Mesothelial cell of epicardium (in vitro differentiated cells): Measurements from ENCODE around the gene PPP1R9A. TPM values are rescaled to one million over a fixed set of nuclear protein-coding genes. Genes with fewer than 3 reads are reported as not detected.
A peak's percentile ranks its signal among the peaks of the same experiment; 100 is the strongest.

Experiments used
- DNase-seq, 2 experiments: peaks; one replicate each; pipeline ENCODE4 v3.0.0; 2021; ENCODE audit warnings: low spot score in 2 of 2; ENCODE audit not compliant: unreplicated experiment in 2 of 2
- H3K27ac Mint-ChIP-seq: 2 replicates; pipeline ENCODE4 v1.8.0; 2021; ENCODE audit warnings: mixed read lengths
- H3K27me3 Mint-ChIP-seq: 2 replicates; pipeline ENCODE4 v1.8.0; 2021; ENCODE audit warnings: low read depth, mixed read lengths
- H3K36me3 Mint-ChIP-seq: 2 replicates; pipeline ENCODE4 v1.8.0; 2021; ENCODE audit warnings: mixed read lengths
- H3K4me1 Mint-ChIP-seq: 2 replicates; pipeline ENCODE4 v1.8.0; 2021; ENCODE audit warnings: mixed read lengths
- H3K4me3 Mint-ChIP-seq: 2 replicates; pipeline ENCODE4 v1.8.0; 2021; ENCODE audit warnings: mild to moderate bottlenecking, moderate library complexity, mixed read lengths
- H3K9me3 Mint-ChIP-seq: 2 replicates; pipeline ENCODE4 v1.8.0; 2021; ENCODE audit warnings: mixed read lengths
- total RNA-seq: library from RNA; stranded (reverse); gene quantifications from 3 replicates; pipeline ENCODE4 v1.2.1, GENCODE V29; 2021
- TF ChIP-seq, protein P1 (sequence below): fragments of 200-600 bp; sonication (generic); IDR thresholded peaks from one replicate; pipeline ENCODE4 v1.5.0; 2021; ENCODE audit warnings: antibody characterized with exemption; ENCODE audit not compliant: unreplicated experiment

The PPP1R9A gene
- total RNA-seq, 1 donor from 2014 or later = 39.3 TPM

DNA sequence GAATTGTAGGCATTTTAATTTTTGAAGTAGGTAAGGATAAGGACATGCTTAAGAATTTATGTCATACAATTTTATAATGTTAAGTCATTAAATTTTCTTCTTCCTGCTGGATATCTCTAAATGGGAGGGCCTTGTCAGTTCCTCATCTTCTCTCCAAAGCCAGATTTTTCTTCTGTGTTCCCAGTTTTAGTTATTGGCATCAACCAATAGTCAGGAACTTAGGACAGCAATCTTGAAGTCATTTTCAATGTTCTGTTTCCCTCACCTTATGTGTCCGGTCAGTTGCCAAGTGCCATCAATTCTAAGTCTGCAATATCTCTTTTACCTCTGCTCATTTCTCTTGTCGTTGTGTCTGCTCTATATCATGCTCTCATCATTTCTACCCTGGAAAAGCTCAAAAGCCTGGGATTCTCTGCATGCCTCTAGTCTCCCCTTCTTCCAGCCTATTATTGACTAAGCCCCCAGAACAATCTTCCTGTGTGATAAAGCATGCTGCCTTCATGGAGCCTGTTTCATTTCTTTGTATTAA lies 145.2 kb downstream of the PPP1R9A start:
- TF ChIP-seq, protein P1, sequence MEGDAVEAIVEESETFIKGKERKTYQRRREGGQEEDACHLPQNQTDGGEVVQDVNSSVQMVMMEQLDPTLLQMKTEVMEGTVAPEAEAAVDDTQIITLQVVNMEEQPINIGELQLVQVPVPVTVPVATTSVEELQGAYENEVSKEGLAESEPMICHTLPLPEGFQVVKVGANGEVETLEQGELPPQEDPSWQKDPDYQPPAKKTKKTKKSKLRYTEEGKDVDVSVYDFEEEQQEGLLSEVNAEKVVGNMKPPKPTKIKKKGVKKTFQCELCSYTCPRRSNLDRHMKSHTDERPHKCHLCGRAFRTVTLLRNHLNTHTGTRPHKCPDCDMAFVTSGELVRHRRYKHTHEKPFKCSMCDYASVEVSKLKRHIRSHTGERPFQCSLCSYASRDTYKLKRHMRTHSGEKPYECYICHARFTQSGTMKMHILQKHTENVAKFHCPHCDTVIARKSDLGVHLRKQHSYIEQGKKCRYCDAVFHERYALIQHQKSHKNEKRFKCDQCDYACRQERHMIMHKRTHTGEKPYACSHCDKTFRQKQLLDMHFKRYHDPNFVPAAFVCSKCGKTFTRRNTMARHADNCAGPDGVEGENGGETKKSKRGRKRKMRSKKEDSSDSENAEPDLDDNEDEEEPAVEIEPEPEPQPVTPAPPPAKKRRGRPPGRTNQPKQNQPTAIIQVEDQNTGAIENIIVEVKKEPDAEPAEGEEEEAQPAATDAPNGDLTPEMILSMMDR = no peak
- Mint-ChIP-seq H3K4me1 (peaks cover 35% of the 10 kb centered on the region), H3K9me3 (no peaks in the 10 kb centered on the region), H3K27ac (no peak overlapping the region), H3K27me3 (no peaks in the 10 kb centered on the region), H3K36me3 (no peaks in the 10 kb centered on the region), H3K4me3 (no peak overlapping the region)
- no peak for DNase-seq

DNA sequence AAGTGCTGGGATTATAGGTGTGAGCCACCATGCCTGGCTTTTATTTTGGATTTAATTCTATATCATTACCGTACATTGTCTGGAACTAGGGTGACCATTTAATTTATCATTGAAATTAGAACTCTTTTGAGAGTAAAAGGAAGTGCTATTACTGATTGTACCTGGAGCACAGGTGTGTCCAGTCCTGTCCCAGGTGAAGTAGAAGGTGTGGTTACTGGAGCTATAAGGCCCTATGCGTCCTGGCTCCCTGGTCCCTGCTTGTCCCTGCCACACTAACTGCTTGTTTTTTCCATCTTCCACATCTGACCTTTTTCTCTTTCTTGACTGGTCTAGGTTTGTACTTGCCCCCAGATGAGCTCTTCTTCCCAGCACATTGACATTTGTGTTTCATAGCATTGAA lies 147.0 kb downstream of the PPP1R9A start:
- DNase-seq = no peak
- Mint-ChIP-seq H3K9me3 (no peaks in the 10 kb centered on the region), H3K27ac (no peak overlapping the region), H3K36me3 (no peaks in the 10 kb centered on the region), H3K27me3 (no peaks in the 10 kb centered on the region), H3K4me3 (no peak overlapping the region), H3K4me1 (peaks cover 39% of the 10 kb centered on the region)
- TF ChIP-seq, protein P1 = no peak

DNA sequence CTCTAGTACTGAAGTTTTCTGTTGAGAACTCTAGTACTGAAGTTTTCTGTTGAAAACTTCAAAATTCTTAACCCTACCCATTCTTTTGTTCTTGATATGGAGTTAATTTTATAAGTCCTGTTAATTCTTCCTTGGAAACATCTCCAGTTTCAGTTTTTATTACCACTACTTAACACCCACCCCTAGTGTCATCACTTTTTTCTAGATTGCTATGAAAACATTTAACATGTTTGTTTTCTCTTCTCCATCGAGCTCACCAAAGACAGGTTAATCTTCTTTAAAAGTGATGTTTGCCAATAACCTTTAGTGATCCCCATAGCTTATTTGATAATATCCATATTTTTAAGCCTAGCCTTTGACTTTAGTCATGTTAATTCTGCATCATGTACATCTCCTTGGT lies 147.9 kb downstream of the PPP1R9A start:
- TF ChIP-seq, protein P1 = no peak
- no peaks in the 10 kb centered on the region for H3K36me3 Mint-ChIP-seq

DNA sequence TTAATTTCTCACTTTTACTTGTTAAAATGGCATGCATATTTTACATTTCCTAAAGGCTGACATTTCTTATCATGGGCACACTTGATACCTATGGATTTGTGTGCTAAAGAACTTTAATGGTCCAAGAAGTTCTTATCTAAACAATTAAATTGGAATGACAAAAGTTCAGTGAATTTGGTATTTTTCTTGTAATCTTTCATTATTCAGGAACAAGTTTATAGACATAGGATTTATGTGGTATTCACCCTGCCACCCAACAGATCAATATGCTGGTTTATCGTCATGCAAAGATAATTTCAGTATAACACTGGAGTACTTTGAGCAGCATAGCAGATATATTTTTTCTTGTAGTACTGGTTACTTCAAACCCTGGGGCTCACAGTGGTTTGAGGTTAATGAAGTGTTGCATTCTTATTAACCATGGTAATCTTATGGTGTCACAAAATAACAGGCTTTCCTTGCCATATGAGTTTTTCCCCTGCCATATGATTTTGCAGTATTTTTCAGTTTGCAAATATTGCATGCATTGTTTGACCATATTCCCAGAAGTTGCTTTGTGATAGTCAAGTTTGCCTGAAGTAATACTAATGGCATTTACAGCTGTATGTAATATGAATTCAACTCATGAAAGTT lies 148.8 kb downstream of the PPP1R9A start:
- TF ChIP-seq, protein P1 = no peak
- H3K36me3 Mint-ChIP-seq = no peaks in the 10 kb centered on the region

More for the DNA sequence above, 147.9 kb downstream of the PPP1R9A start:
- no peak overlapping the region for H3K4me3 Mint-ChIP-seq
- no peaks in the 10 kb centered on the region for H3K27me3 Mint-ChIP-seq
- peaks cover 46% of the 10 kb centered on the region for H3K4me1 Mint-ChIP-seq
- no peak for DNase-seq
- H3K27ac Mint-ChIP-seq = peak overlapping the region; percentile 13
- H3K9me3 Mint-ChIP-seq = no peaks in the 10 kb centered on the region

DNA sequence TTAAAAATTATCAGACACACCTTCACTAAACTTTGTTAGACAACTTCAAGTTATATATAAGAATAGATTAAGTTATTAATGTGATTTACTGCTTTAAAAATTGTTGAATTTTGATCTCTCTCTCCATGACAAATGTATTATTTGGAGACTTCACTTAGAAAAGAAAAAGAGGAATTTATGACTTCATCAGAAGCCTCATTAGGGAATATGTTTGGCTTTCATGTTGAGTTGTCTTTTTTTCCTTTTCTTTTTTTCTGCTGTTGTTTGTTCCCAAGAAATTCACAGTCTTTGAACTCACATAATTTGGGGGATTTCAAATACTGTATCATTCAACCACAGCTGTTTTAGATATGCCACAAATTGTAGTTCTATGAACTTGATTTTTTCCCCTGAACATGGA lies 149.5 kb downstream of the PPP1R9A start:
- Mint-ChIP-seq H3K4me3 (no peak overlapping the region), H3K36me3 (no peaks in the 10 kb centered on the region), H3K27me3 (no peaks in the 10 kb centered on the region), H3K4me1 (peaks cover 46% of the 10 kb centered on the region), H3K27ac (peak overlapping the region; percentile 43), H3K9me3 (no peaks in the 10 kb centered on the region)
- TF ChIP-seq, protein P1 = no peak
- DNase-seq = no peak

More for the DNA sequence above, 148.8 kb downstream of the PPP1R9A start:
- no peak overlapping the region for H3K27ac Mint-ChIP-seq
- no peaks in the 10 kb centered on the region for H3K9me3 Mint-ChIP-seq
- no peak overlapping the region for H3K4me3 Mint-ChIP-seq
- DNase-seq = no peak
- peaks cover 46% of the 10 kb centered on the region for H3K4me1 Mint-ChIP-seq
- no peaks in the 10 kb centered on the region for H3K27me3 Mint-ChIP-seq
